ENCODE data around the gene C12orf42.

Gene C12orf42

DNA sequence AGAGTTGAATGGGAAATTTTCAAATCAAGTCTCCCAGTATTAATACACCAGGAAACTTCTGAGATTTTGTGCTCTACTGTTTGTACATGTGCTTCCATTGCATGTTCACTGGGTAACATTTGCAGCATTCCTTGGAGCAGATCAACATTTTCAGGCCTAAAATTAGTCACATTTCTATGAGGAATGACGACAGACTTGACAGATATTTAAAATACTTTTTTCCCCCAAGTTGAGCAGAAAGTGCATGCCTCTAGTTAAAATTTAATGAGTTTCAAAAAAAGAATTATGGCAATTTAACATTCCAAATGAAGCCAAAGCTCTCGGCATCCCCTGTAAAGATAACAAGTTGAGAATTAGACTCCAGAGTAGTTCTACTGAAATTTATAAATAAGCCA lies 72.3 kb downstream of the C12orf42 start:
- no peak for DNase-seq (ENCODE audit: low spot score)

DNA sequence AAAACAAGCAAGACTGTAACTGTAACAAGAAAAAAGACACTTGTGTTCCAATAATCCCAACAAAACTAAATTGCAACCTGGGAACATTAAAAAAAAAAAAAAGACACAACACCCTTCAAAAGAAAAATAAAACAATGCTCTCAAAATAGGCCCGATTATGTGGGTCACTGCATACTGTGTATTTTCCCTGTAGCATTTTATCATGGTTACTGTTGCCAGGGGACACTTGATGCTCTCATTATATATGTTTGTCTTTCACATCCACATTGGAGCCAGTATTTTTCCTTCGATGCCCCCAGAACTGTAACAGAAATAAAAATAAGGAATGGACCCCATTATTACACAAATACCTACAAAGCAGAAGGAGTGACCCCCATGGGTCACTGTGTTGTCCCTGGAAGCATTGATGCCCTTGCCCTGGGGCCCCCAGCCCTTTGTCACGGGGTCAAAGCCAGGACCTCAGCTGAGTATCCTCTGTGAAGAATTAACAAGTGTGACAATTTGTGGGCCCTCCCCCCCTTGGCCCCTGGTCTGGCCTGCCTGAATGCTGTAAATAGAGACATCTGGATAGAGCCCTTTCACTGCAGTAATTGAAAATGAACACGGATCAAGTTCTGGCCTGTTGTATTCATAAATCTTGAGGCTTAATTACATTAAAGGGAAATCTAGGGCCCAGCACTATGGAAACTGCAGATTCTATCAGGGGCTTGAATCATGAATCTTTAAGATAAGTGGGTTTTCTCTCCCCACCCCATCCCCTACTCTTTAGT lies 72.8 kb downstream of the C12orf42 start:
- no peak for DNase-seq (ENCODE audit: low spot score)

DNA sequence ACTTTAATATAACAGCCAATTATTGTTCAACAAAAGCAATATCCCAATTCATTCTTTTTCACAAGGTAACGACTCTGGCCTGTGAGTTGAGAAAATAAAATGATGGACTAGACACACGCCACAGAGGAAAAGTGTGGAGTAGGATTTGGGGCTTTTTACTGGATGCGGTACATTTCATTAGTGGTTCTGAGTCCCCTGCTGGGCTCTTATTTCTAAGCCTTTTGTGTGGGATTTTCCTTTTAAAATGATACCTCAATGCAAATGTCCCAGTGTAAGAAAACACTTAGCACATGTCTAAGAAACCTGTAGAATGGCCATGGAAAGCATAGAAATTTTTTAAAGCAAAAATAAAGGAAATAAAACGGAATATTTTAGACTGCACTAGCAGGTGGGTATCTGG lies 73.4 kb downstream of the C12orf42 start:
- DNase-seq (ENCODE audit: low spot score): no peak

DNA sequence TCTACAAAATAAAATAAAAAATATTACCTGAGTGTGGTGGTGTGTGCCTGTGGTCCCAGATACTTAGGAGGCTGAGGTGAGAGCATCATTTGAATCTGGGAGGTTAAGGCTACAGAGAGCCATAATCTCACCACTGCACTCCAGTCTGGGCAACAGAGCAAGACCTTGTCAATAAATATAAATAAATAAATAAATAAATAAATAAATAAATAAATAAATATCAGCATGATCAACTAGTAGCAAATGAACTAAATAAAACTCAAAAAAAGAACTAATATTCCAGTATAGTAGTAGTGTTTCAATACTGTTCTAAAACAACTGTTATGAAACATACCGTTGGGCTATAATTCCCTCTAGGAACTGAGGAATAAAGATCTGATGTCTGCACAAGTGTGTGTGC lies 74.4 kb downstream of the C12orf42 start:
- no peak for DNase-seq (ENCODE audit: low spot score)

DNA sequence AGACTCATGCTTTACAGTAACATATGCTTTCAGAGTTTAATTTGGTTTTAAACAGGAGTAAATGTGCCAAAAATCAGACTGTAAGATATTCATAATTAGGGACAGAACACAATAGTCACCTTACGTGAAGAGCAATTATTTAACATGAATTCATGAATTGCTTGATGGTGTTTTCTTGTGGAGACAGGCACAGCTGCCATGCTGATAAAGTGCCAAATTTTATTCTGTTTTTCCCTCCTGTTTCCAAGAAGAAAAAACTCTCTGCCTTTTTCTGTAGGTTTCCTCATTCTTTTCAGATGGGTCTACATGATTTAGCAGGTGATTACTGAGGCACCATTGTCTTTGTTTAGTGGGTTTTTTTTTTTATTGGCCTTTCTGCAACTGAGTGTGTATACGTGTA lies 80.1 kb downstream of the C12orf42 start:
- DNase-seq (ENCODE audit: low spot score): no peak

DNA sequence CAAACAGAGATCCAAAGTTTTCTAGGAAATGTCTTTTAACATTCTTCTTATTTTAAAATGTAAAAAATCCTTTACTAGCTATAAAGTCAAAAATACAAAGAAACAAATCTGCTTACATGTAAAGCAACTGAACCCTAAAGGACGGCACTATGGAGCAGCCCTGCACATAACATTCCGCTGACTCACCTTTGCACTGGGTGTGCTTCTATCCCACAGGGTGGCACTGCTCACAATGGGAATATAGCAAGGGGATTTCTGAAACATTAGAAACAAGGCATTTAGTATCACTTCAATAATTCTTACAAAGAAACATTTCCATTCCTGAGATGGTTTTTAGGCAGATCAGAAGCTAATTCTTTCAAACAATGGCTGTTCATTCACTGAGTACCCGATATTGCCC lies 94.3 kb downstream of the C12orf42 start:
- DNase-seq (ENCODE audit: low spot score): peak; percentile 72

DNA sequence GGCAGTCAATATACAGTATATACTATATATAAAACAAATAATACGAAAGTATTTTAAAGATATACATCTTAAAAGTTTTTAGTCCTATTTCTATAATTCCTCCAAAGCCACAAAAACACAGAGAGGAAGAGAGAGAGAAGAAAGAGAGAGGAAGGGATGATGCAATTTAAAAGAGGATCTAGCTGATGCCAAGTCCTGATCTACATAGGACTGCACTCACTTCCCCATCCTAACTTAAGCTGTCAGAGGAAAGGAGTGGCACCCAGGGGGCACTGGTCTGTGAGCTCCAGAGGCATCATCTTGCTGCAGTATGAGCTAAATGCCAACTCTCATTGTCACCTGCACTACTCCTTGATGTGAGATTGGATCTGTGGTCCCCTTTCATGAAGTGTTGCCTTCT lies 95.8 kb downstream of the C12orf42 start:
- no peak for DNase-seq (ENCODE audit: low spot score)

DNA sequence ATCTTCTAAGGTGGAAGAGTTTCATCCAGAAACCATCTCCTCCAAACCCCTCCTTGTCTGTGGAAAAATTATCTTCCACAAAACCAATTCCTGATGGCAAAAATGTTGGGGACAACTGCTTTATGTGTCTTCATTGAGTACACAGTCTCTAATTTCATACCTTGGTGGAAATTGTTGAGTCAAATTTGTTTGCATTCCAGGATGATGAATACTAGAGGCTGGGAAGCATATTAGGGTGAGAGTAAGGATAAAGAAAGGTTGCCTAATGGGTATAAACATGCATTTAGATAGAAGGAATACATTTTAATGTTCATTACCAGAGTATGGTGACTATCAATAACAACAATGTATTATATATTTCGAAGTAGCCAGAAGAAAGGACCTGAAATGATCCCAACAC lies 98.2 kb downstream of the C12orf42 start:
- DNase-seq (ENCODE audit: low spot score): no peak

DNA sequence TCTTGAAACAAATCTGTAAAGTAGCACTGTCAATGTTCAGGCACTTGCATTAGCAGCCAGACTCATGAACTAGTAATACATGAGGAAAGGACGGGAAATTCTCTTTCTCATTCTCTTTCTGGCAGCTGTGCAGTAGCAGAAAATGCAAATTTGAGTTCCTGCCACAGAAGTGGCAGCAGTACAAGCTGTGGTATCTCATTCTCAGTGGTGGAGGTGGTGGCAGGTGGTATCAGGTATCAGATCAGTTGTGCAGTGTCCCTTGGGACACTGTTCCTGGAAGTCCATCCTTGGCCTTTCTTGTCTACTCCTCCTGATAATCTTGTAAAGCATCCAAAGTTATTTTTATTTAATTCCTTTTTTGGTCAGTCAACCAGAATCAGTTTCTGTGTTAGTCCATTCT lies 103.0 kb downstream of the C12orf42 start:
- no peak for DNase-seq (ENCODE audit: low spot score)

DNA sequence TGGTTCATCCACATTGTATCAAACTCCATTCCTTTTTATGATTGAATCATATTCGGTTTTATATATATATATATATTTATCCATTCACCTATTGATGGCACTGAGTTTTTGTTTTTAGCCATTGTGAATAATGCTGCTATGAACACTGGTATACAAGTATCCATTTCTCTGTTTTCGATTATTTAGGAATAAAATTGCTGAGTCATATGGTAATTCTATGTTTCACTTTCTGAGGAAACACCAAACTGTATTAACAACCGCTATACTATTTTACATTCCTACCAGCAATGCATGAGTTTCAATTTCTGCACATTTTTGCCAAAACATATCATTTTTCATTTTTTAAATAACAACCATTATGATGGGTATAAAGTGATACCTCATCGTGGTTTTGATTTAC lies 104.7 kb downstream of the C12orf42 start:
- DNase-seq (ENCODE audit: low spot score): no peak

DNA sequence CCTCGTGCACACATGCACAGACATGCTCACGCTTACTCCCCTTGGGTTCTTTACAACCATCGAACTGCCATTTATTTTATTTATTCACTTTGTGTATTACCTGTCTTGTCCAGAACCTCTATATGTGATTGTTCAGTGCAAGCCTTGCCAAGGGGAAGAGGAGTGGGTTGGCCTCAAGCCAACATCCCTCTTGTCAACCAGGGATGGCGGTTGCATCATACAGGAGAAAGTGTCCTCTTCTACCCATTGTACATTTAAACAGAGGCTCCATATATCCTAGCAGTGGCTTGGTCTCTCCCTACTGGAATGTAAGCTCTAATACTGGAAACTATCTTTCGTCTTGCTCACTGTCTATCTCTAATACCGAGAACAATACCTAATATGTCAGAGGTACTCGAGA lies 108.4 kb downstream of the C12orf42 start:
- DNase-seq (ENCODE audit: low spot score): no peak

DNA sequence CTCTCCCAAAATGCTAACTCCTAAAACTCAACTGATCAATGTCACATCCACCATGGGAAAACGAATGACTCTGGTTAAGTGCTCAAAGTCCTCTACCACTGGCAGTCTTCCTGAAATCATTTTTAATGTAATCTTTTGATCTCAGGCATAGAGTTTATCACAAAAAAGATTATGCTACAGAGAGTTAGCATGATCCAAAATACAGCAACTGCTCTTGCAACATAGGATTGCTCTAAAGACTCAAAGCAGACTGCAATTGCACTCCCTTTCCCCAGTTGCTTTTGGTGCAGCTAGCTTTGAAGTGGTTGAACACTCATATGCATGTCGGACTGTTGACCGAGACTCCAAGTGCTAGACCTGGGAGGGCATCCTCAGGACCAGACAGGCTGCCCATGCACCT lies 109.3 kb downstream of the C12orf42 start:
- DNase-seq (ENCODE audit: low spot score): no peak

DNA sequence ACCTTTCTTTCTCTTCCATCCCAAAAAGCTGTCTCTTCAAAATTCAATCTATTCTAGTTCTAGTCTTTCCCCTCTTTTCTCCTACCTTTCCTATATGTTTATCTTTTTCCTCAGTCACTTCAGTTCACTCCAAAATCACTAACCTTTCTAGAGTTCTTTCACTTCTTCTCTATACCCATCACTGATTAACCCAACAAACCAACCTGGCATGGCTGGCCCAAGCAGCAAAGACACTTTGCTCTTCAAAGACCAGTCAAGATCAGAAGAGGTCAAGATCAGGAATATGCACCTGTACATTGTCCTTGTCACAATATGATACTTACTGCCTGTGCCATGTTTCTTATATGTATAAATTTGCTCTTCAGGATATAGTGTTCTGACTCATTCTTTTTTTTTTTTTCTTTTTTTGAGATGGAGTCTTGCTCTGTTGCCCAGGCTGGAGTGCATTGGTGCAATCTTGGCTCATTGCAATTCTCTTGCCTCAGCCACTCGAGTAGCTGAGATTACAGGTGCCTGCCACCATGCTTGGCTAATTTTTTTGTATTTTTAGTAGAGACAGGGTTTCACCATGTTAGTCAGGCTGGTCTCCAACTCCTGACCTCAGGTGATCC lies 112.9 kb downstream of the C12orf42 start:
- no peak for DNase-seq (ENCODE audit: low spot score)

DNA sequence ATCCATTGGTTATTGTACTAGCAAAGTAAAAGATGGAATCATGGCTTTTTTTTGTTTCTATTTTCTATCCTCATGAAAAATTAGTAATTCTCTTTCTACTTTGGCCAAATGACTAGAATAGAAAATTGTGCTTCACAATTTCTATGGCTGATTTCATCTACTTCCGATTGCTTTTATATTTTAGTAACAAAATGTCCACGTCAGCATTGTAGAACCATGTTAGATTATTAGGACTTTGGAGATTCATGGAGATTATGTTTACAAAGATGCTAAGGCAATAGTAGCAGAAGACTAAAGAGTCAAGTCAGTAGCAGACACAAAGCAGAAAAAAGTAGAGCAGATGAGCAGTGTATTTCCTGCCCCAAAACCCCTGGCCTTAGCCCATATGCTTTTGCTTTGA lies 113.6 kb downstream of the C12orf42 start:
- no peak for DNase-seq (ENCODE audit: low spot score)

DNA sequence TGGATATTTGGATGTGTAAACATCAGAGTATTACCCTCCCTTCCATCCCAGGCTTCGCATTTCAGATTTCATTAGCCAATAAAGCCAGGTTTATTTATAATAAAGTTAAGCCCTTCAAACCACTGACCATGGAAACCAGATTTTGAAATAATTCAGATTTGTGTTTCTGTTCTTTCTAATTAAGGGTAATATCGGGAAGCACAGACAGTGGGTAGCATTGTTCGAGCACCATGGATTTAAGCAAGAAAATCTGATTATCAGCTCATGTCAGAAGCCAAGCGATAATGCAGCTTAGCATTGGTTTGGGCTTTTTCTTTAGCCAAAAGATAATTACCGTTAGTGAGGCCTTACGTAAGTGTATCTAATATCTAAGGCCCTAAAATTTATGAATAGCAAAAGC lies 116.1 kb downstream of the C12orf42 start:
- DNase-seq (ENCODE audit: low spot score): no peak

DNA sequence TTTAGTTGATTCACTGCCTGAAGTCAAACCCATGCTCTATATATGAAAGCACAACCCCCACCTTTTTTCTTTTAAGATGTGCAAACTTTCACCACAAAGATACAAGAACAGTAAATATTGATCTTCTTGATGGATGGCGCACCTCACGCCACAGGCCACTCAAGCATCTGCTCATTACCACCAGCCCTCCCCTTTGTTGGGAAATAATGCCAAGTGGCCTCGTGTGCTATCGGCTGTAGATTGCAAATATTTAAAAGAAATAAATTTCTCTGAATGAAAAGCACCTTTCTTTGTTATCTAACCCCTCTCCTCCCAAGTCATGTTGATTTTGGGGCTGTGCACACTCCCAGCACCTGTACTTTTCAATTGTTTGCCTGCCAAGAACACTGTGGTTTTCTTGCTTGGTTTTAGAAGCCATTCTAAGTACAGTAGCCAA lies 122.7 kb downstream of the C12orf42 start:
- no peak for DNase-seq (ENCODE audit: low spot score)

DNA sequence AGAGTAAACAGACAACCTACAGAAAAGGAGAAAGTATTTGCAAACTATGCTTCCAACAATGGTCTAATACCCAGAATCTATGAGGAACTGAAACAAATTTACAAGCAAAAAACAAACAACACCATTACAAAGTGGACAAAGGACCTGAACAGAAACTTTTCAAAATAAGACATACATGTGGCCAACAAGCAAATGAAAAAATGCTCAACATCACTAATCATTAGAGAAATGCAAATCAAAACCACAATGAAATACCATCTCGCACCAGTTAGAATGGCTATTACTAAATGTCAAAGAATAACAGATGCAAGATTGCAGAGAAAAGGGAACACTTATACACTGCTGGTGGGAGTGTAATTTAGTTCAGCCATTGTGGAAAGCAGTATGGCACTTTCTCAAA lies 125.8 kb downstream of the C12orf42 start:
- no peak for DNase-seq (ENCODE audit: low spot score)

DNA sequence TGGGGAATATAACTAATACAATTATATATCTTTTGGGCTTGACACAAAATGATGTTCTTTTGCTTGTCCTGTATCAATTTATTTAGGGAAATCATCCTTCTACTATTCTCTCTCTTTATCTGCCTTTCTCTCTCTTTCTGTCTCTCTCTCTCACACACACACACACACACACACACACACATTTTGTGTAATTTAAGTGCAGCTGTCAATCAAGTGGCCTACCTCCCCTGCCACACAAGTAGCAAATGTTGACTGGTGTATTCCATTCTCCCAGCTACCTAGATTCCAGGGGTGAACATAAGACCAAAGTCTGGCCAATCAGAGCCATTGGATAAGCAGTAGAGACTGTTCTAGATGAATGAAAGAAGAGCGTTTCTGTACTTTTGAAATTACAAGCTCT lies 127.6 kb downstream of the C12orf42 start:
- no peak for DNase-seq (ENCODE audit: low spot score)

DNA sequence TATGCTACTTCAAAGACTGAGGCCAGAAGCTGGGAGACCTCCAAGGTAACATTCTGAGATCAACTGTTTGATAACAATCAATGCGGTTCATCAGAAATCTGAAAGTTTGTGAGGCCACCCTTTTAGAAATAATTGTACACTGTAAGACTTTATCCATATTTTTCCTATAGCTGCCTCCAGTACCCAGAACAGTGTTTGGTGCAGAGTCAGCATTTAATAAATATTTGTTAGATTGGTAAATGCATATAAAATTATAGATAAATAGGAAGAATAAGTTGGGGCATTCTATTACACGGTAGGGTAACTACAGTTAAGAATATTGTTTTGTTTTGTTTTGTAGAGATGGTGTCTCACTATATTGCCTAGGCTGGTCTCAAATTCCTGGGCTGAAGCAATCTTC lies 141.4 kb downstream of the C12orf42 start:
- DNase-seq (ENCODE audit: low spot score): no peak

DNA sequence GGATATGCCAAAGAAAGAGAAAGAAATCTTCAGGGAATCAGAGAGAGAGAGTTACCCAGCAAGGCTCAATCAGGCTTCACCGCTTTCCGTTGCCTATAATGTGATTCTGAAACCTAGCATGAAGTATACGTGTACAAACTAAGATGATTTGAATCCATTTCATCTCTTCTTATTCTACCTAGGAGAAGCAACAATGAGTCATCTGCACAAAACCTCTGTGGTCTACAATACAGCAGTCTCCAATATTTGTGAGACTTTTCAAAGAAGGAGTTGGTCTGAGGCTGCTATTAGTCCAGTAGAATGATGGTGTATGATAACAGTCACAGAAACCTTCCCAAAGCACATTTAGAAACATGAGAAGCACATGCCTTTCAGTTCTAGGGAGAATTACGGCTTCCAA lies 141.9 kb downstream of the C12orf42 start:
- DNase-seq (ENCODE audit: low spot score): no peak

DNA sequence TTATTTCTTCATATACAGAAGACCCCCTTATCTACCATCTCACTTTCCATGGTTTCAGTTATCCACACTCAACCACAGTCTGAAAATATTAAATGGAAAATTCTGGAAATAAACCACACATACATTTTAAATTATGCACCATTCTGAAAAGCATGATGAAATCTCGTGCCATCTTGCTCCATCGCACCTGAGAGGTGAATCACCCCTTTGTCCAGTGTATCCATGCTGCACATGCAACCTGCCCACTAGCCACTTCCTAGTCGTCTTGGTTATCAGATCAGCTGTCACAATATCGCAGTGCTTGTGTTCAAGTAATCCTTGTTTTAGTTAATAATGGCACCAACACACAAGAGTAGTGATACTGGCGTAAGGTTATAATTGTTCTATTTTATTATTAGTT lies 145.7 kb downstream of the C12orf42 start:
- peak; percentile 51 for DNase-seq (ENCODE audit: low spot score)

DNA sequence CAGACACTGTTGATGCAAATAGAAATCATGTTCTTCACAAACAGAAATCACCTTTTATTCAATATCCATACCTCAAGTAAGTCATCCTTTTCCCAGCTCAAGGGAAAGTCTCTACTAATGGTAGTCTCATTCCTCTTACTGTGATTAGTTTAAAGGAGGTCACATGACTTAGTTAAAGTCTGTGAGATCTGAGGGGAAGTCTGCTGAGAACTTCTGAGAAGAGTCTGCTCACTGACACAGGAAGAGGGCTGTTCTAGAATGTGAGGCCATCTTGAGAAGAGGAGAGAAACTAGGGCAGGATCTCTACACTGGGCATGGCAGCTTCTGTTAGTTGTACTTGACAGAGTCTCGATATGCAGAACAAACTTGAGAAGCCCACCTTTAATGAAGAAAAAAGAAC lies 146.8 kb downstream of the C12orf42 start:
- no peak for DNase-seq (ENCODE audit: low spot score)

DNA sequence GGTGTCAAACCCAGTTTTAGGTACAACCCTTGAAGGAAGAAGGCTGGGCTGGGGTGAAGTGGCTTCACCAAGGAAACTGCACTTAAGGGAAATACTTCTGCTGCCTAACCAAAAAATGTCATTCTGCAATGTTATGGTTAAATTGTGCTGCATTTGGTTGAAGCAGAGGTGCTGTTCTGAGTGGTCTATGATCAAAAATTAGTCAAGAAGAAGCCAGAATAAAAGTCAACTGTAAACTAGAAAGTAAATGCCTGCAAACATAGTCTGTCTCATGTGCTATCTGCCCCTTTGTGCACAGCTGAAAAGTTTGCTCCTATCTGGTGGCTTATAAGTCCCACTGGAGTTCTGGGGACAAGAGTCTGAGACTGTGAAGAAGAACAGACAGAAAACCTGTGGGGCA lies 158.8 kb downstream of the C12orf42 start:
- no peak for DNase-seq (ENCODE audit: low spot score)

DNA sequence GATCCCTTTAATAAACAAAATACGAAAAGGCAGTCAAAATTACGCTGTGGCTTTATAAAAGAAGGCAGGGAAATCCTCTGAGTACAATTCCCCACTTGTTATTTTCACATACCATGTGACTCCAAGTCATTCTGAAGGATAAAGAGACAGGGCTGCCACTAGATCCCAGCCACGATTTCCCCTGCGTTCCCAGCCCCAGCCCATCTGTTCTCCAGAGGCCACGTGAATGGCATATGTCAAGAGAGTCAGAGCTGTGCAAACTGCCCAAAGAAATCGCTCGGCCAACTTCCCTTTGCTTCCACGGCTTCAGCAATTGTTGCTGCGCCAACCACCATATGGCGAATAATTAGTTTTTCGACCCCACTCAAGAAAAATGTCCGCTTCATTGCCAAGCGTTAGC lies 161.3 kb downstream of the C12orf42 start:
- DNase-seq (ENCODE audit: low spot score): no peak

Data from kidney tubule cell (primary cell).